Stimulated activated effector memory CD8-positive, alpha-beta T cell treated with anti-CD3 and anti-CD28 coated beads, Interleukin-12 subunit alpha, Interleukin-12 subunit beta, amount 100 ng/mL, for 72 hours (primary cell): Measurements from ENCODE around the gene TRAF3.
A peak's percentile ranks its signal among the peaks of the same experiment; 100 is the strongest.

ENCODE experiments used
- ATAC-seq: fragments of 150-1000 bp; cut with Tn5 transposase; 2 replicates; pipeline ENCODE4 v1.10.0; 2021
- DNase-seq, 2 donors: peaks; one replicate each; pipeline ENCODE4 v3.0.0; 2021 to 2022; ENCODE audit warnings: low spot score in 2 of 2
- H3K27ac Mint-ChIP-seq: one replicate; pipeline ENCODE4 v1.8.0; 2022; ENCODE audit warnings: mild to moderate bottlenecking, mixed read lengths
- H3K36me3 Mint-ChIP-seq: one replicate; pipeline ENCODE4 v1.8.0; 2022; ENCODE audit warnings: mild to moderate bottlenecking, mixed read lengths
- H3K4me1 Mint-ChIP-seq: one replicate; pipeline ENCODE4 v1.8.0; 2022; ENCODE audit warnings: mixed read lengths
- H3K4me3 Mint-ChIP-seq: one replicate; pipeline ENCODE4 v1.8.0; 2022; ENCODE audit warnings: mild to moderate bottlenecking, mixed read lengths
- H3K9me3 Mint-ChIP-seq: one replicate; pipeline ENCODE4 v1.8.0; 2022; ENCODE audit warnings: mixed read lengths

TRAF3 gene

GRCh38 chr14:102913341-102914211 is 136.3 kb downstream of the TRAF3 start:
- no peaks in the 10 kb centered on the region for H3K9me3 Mint-ChIP-seq
- H3K36me3 Mint-ChIP-seq: peaks cover 72% of the 10 kb centered on the region
- no peaks in the 10 kb centered on the region for H3K4me1 Mint-ChIP-seq
- no peak for ATAC-seq
- H3K27ac Mint-ChIP-seq: peak overlapping the region; percentile 16
- H3K4me3 Mint-ChIP-seq: no peak overlapping the region
- no peak for DNase-seq

- DNase-seq (no peak), ATAC-seq (no peak)
- H3K27ac Mint-ChIP-seq: no peak overlapping the region
- peaks cover 62% of the 10 kb centered on the region for H3K36me3 Mint-ChIP-seq
- H3K9me3 Mint-ChIP-seq: no peaks in the 10 kb centered on the region
- no peaks in the 10 kb centered on the region for H3K4me1 Mint-ChIP-seq
- no peak overlapping the region for H3K4me3 Mint-ChIP-seq
These were observed 137.4 kb downstream of the TRAF3 start for GRCh38 chr14:102914474-102915291.

DNA sequence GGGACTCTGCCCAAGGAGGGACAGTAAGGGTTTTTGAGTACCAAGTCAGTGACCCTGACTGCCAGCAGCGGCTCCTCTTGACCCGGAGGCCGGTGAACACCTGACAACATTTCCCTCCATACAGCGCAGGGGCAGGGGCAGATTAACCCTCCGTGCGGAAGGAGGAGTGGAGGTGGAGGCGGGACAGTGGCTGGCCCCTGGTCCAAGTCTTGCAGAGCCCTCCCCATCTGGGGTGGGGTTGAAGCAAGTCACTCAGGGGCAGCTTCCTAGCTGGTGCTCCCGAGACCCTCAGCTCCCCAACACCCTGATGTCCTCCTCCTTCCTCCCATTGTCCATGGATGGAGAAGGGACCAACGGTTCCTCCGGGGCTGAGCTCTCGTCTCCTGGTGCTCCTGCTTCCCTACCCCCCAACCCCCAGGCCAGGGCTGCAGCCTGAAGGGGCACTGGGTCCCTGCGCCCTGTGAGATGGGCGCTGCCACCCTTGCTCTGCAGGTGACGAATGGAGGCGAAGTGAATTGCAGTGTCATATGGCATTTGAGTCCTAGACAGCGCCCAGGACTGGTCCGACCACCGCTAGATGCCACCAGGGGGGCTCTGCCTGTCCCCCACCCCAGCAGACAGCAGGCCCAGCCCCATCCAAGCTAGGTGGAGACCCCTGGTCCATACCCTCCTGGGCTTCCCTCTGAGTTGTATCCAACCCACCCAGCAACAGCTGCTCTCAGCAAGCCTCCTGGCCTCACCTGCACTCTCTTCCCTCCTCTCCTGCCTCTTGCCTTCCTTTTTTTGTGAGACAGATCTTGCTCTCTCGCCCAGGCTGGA is 138.3 kb downstream of the TRAF3 start:
- H3K4me3 Mint-ChIP-seq: no peak overlapping the region
- H3K36me3 Mint-ChIP-seq: peaks cover 54% of the 10 kb centered on the region
- H3K9me3 Mint-ChIP-seq: no peaks in the 10 kb centered on the region
- no peaks in the 10 kb centered on the region for H3K4me1 Mint-ChIP-seq
- no peak for DNase-seq
- peak overlapping the region; percentile 73 for H3K27ac Mint-ChIP-seq
- ATAC-seq: no peak

DNA sequence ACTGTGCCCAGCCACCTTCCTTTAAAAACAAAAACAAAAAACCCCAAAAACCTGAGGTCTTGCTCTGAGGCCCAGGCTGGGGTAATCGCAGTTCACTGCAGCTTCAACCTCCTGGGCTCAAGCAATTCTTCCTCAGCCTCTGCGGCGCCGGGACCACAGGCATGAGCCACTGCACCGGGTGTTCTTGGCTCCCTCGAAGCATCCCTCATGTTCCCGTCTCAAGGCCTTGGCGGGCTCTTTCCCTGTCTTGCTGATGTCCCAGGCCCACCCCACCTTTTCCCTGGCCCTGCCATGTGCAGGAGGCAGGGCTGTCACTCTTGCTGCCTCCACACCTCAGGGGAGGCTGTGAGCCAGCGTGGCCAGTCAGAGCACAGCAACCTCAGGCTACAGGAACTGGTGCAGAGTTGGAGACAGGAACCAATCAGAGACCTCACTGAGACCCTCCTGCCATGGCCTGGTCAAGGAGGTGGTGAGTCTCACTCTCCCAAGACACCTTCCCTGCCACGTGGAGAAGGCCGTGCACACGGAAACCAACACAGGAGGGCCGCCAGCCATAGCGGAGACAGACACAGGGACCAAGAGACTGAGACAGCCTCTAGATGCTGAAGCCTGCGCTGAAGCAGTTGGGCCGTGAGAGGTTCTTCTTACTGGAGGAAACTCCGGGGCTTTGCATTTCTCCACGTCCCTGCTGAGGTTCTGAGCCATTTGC is 139.3 kb downstream of the TRAF3 start:
- Mint-ChIP-seq H3K36me3 (peaks cover 44% of the 10 kb centered on the region), H3K4me3 (no peak overlapping the region)
- ATAC-seq: no peak

DNA sequence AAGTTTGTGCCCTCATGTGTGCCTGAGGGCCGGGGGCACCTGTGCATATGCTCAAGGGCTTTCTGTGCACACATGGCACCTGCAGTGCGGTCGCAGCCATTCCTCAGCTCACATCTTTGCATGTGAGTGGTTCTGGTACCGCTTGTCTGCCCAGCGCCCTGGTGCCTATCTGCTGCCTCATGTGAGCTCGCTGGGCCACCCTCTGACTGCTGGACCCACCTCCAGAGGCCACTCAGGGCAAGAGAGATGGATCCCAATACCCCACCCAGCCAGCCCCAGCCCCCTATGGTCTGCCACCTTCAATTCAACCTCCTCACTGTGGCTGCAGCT is 139.8 kb downstream of the TRAF3 start:
- H3K36me3 Mint-ChIP-seq: peaks cover 41% of the 10 kb centered on the region
- H3K4me3 Mint-ChIP-seq: no peak overlapping the region
- H3K9me3 Mint-ChIP-seq: no peaks in the 10 kb centered on the region
- no peak for DNase-seq
- no peak overlapping the region for H3K27ac Mint-ChIP-seq
- H3K4me1 Mint-ChIP-seq: no peaks in the 10 kb centered on the region
- ATAC-seq: peak; percentile 1

More for the DNA sequence above, 139.3 kb downstream of the TRAF3 start:
- no peaks in the 10 kb centered on the region for H3K4me1 Mint-ChIP-seq
- DNase-seq: no peak
- H3K9me3 Mint-ChIP-seq: no peaks in the 10 kb centered on the region
- H3K27ac Mint-ChIP-seq: peak overlapping the region; percentile 73

GRCh38 chr14:102917469-102918211 is 140.4 kb downstream of the TRAF3 start:
- Mint-ChIP-seq H3K9me3 (no peaks in the 10 kb centered on the region), H3K36me3 (peaks cover 37% of the 10 kb centered on the region)
- peak; percentile 41 to 84 for DNase-seq

DNA sequence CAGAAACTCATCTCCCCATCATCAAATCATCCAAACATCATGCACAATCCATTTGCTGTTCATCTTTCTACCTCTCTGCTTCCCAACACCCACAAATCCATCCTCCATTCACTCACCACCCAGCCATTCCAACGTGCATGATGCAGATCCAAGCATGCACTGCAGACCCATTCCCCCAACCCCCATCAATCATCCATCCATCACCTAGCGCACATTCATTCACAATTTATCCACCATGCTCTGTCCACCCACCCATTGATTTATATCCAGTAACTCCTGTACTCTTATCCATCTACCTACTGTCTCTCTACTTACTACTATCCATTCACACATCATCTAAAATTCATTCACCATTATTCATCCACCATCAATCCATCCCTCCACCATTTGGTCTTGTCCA is 141.2 kb downstream of the TRAF3 start:
- DNase-seq (no peak), ATAC-seq (no peak)
- Mint-ChIP-seq H3K4me3 (no peak overlapping the region), H3K36me3 (peaks cover 30% of the 10 kb centered on the region), H3K4me1 (peaks cover 5% of the 10 kb centered on the region), H3K9me3 (no peaks in the 10 kb centered on the region), H3K27ac (no peak overlapping the region)

More at GRCh38 chr14:102917469-102918211, 140.4 kb downstream of the TRAF3 start:
- Mint-ChIP-seq H3K27ac (no peak overlapping the region), H3K4me1 (no peaks in the 10 kb centered on the region), H3K4me3 (no peak overlapping the region)
- ATAC-seq: peak; percentile 62

- Mint-ChIP-seq H3K27ac (no peak overlapping the region), H3K4me3 (no peak overlapping the region), H3K4me1 (peaks cover 5% of the 10 kb centered on the region), H3K9me3 (no peaks in the 10 kb centered on the region), H3K36me3 (peaks cover 18% of the 10 kb centered on the region)
- DNase-seq: no peak
- no peak for ATAC-seq
These were observed 143.2 kb downstream of the TRAF3 start for GRCh38 chr14:102920273-102920997.

GRCh38 chr14:102920998-102921304 is 143.7 kb downstream of the TRAF3 start:
- no peak for DNase-seq
- H3K36me3 Mint-ChIP-seq: peaks cover 12% of the 10 kb centered on the region

DNA sequence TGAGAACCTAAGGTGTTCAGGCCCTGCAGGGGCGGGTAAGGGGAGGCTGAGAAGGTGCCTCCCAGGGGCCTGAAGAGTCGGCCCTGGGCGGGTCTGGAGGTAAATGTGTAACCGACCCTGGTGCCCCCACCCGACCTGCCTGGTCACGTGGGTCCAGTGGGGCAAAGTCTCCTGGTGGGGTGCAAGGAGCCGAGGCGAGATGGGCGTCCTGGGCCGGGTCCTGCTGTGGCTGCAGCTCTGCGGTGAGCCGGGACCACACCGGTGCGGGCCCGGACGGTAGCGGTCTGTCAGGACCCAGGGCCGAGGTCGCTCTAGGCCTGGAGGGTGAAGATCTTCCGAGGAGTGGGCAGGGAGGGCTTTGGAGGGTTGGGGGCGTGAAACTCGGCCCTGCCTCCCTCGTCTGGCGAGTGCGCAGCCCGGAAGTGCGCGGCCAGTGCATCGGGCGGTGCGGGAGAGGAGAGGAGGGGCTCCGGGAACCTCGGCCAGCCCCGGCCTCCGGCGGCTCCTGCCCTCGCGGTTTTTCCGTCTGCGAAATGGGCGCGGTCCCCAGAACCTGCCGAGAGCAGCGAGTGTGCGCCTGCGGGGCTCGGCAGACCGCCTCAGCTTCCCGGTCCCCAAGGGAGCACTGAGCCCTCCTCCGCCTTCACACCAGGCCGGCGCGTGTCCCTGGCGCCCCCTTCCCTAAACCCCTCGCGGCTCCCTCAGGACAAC is 145.4 kb downstream of the TRAF3 start, which contains the start of gene AMN:
AMN (plus strand) TSS at position 174 of the 711 bp plus-strand sequence; CDS start at position 200, 26 bp downstream.
- peak; percentile 20 for ATAC-seq
- H3K9me3 Mint-ChIP-seq: no peaks in the 10 kb centered on the region

More at GRCh38 chr14:102920998-102921304, 143.7 kb downstream of the TRAF3 start:
- peaks cover 8% of the 10 kb centered on the region for H3K4me1 Mint-ChIP-seq
- no peaks in the 10 kb centered on the region for H3K9me3 Mint-ChIP-seq
- H3K4me3 Mint-ChIP-seq: no peak overlapping the region
- H3K27ac Mint-ChIP-seq: no peak overlapping the region
- no peak for ATAC-seq

DNA sequence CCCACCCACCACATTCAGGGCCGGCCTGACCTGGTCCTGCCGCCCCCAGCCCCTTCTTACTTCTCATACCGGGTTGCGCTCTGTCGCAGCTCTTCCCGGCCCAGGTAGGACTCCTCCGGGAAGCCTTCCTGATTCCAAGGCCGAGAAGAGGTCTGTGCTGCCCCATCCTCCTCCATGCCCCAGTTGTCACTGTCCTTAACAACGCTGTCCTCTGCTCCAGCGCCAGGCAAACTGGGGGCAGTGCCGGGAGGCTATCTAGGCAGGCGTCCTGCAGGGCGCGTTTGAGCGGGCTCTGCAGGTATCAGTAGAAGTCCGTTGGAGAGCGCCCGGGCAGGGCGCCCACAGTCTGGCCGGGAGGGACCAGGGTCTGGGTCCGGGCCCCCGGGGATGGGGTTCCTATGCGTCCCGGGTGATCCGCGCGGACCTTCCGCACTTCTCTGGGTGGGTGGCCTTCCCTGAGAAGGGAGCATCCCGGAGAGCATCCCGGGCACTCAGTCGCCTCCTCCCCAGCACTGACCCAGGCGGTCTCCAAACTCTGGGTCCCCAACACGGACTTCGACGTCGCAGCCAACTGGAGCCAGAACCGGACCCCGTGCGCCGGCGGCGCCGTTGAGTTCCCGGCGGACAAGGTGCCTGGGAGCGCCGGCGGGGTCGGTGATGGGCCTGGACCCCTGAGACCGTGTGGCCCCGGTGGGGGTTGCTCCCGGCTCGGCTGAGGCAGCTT is 146.1 kb downstream of the TRAF3 start:
- H3K36me3 Mint-ChIP-seq: no peaks in the 10 kb centered on the region
- no peak overlapping the region for H3K27ac Mint-ChIP-seq
- no peak overlapping the region for H3K4me3 Mint-ChIP-seq
- no peaks in the 10 kb centered on the region for H3K9me3 Mint-ChIP-seq
- ATAC-seq (peak; percentile 38), DNase-seq (no peak)
- peaks cover 11% of the 10 kb centered on the region for H3K4me1 Mint-ChIP-seq

More for the DNA sequence above, 145.4 kb downstream of the TRAF3 start, which contains the start of gene AMN:
- Mint-ChIP-seq H3K27ac (no peak within 1 kb of the TSS), H3K36me3 (no peaks in the 10 kb centered on the region), H3K4me3 (no peak within 1 kb of the TSS), H3K4me1 (peaks cover 11% of the 10 kb centered on the region)
- DNase-seq: no peak

DNA sequence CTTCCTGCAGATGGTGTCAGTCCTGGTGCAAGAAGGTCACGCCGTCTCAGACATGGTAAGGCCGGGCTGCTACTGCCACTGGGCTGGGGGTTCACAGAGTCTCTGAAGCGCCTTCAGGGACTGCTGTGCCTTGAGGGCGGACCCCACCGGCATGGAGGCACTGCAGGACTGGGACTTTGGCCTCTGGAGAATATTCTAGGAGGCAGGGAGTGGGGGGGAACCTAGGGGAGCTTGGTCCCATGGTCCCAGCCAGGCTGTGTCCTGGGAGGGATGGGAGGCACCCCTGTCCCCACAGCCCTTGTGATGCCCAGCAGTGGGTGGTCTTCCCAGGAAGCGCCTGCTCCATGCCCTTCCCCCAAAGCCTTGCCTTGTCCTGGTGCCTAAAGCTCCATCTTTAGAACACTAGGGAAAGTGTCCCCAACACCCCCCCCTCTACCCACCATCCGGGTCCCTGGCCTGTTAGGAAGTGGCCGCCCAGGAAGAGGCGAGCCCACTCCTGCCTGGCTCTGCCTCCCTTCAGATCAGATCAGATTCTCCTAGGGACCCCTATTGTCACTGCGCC is 146.8 kb downstream of the TRAF3 start:
- Mint-ChIP-seq H3K4me3 (no peak overlapping the region), H3K4me1 (peaks cover 11% of the 10 kb centered on the region), H3K27ac (no peak overlapping the region), H3K36me3 (no peaks in the 10 kb centered on the region), H3K9me3 (no peaks in the 10 kb centered on the region)
- DNase-seq (no peak), ATAC-seq (no peak)
